Endometrium (tissue), 2 donors: ENCODE measurements around the gene RRAGA.
"Not testable (repeated sequence)": the region's sequence is repeated elsewhere in the genome, so short reads cannot be mapped to it uniquely, and the experiment has no call there.

ENCODE experiments used
- FAIRE-seq: peaks from 2 replicates; lab custom pipeline; 2012; peaks lifted over from hg19 to GRCh38; lab: Jason Lieb, UNC
- donor health status: control.
- donor health status: control.

The RRAGA gene

GRCh38 chr9:19085295-19085694, 36.1 kb downstream of the RRAGA start:
- no peak for FAIRE-seq

GRCh38 chr9:19087106-19088000, 38.1 kb downstream of the RRAGA start:
- FAIRE-seq = no peak

DNA sequence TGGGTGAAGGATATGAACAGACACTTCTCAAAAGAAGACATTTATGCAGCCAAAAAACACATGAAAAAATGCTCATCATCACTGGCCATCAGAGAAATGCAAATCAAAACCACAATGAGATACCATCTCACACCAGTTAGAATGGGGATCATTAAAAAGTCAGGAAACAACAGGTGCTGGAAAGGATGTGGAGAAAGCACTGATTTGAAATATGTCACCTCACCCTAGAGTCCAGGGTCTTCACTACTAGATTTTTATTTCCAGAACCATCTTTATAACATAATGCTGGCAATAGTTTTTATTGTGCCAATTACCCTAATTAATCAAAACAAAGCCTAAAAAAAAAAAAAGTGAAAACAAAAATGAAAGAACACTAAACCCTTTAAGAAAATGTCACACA, 48.2 kb downstream of the RRAGA start:
- FAIRE-seq = not testable (repeated sequence)
